ENCODE measurements around the gene SLC9A4. TPM values are rescaled to one million over a fixed set of nuclear protein-coding genes. Genes with fewer than 3 reads are reported as not detected.

Gene SLC9A4
- total RNA-seq, 1 donor = not detected

- Histone ChIP-seq H3K4me3 (ENCODE audit: insufficient read depth, low read length) (no peak overlapping the region), H3K79me2 (ENCODE audit: insufficient read depth, low read length) (no peaks in the 10 kb centered on the region), H3K36me3 (ENCODE audit: insufficient read depth, low read length) (no peaks in the 10 kb centered on the region), H2AFZ (ENCODE audit: low read length) (no peak overlapping the region), H3K27ac (ENCODE audit: low read depth, low read length) (no peak overlapping the region), H4K20me1 (ENCODE audit: insufficient read depth, low read length) (no peaks in the 10 kb centered on the region), H3K9me3 (ENCODE audit: low read depth, low read length) (no peaks in the 10 kb centered on the region), H3K4me2 (ENCODE audit: insufficient read depth, low read length) (no peak overlapping the region), H3K27me3 (ENCODE audit: insufficient read depth, low read length) (no peaks in the 10 kb centered on the region), H3K4me1 (ENCODE audit: insufficient read depth, low read length) (no peaks in the 10 kb centered on the region)
- DNase-seq (ENCODE audit: insufficient read length, low spot score, missing footprints) = no peak
- peak; percentile 76 for TF ChIP-seq CTCF (IDR thresholded peaks at IDR 0.05; ENCODE audit: extremely low read depth, low read depth, low read length)
Measured at GRCh38 chr2:102442967-102443828, 29.8 kb upstream of the SLC9A4 start.

- Histone ChIP-seq H3K9me3 (ENCODE audit: low read depth, low read length) (no peaks in the 10 kb centered on the region), H3K79me2 (ENCODE audit: insufficient read depth, low read length) (no peaks in the 10 kb centered on the region), H3K4me3 (ENCODE audit: insufficient read depth, low read length) (no peak overlapping the region), H3K27ac (ENCODE audit: low read depth, low read length) (no peak overlapping the region), H3K4me2 (ENCODE audit: insufficient read depth, low read length) (no peak overlapping the region), H2AFZ (ENCODE audit: low read length) (no peak overlapping the region), H4K20me1 (ENCODE audit: insufficient read depth, low read length) (no peaks in the 10 kb centered on the region), H3K36me3 (ENCODE audit: insufficient read depth, low read length) (no peaks in the 10 kb centered on the region), H3K27me3 (ENCODE audit: insufficient read depth, low read length) (no peaks in the 10 kb centered on the region), H3K4me1 (ENCODE audit: insufficient read depth, low read length) (no peaks in the 10 kb centered on the region)
- no peak for TF ChIP-seq CTCF (IDR thresholded peaks at IDR 0.05; ENCODE audit: extremely low read depth, low read depth, low read length)
- DNase-seq (ENCODE audit: insufficient read length, low spot score, missing footprints) = no peak
Measured at GRCh38 chr2:102444233-102444632, 28.8 kb upstream of the SLC9A4 start.

GRCh38 chr2:102446936-102447335, 26.1 kb upstream of the SLC9A4 start:
- no peaks in the 10 kb centered on the region for H3K79me2 ChIP-seq (ENCODE audit: insufficient read depth, low read length)
- peaks cover 3% of the 10 kb centered on the region for H3K27me3 ChIP-seq (ENCODE audit: insufficient read depth, low read length)
- no peak for TF ChIP-seq CTCF (IDR thresholded peaks at IDR 0.05; ENCODE audit: extremely low read depth, low read depth, low read length)
- no peaks in the 10 kb centered on the region for H3K36me3 ChIP-seq (ENCODE audit: insufficient read depth, low read length)
- no peaks in the 10 kb centered on the region for H3K9me3 ChIP-seq (ENCODE audit: low read depth, low read length)
- no peak overlapping the region for H2AFZ ChIP-seq (ENCODE audit: low read length)
- no peaks in the 10 kb centered on the region for H4K20me1 ChIP-seq (ENCODE audit: insufficient read depth, low read length)
- no peak overlapping the region for H3K4me2 ChIP-seq (ENCODE audit: insufficient read depth, low read length)
- no peak overlapping the region for H3K4me3 ChIP-seq (ENCODE audit: insufficient read depth, low read length)
- no peak overlapping the region for H3K27ac ChIP-seq (ENCODE audit: low read depth, low read length)
- DNase-seq (ENCODE audit: insufficient read length, low spot score, missing footprints) = no peak
- no peaks in the 10 kb centered on the region for H3K4me1 ChIP-seq (ENCODE audit: insufficient read depth, low read length)

- Histone ChIP-seq H3K4me3 (ENCODE audit: insufficient read depth, low read length) (no peak overlapping the region), H3K27me3 (ENCODE audit: insufficient read depth, low read length) (peaks cover 4% of the 10 kb centered on the region), H3K79me2 (ENCODE audit: insufficient read depth, low read length) (no peaks in the 10 kb centered on the region), H3K27ac (ENCODE audit: low read depth, low read length) (no peak overlapping the region), H2AFZ (ENCODE audit: low read length) (no peak overlapping the region), H4K20me1 (ENCODE audit: insufficient read depth, low read length) (no peaks in the 10 kb centered on the region), H3K9me3 (ENCODE audit: low read depth, low read length) (no peaks in the 10 kb centered on the region), H3K4me2 (ENCODE audit: insufficient read depth, low read length) (no peak overlapping the region), H3K4me1 (ENCODE audit: insufficient read depth, low read length) (no peaks in the 10 kb centered on the region), H3K36me3 (ENCODE audit: insufficient read depth, low read length) (no peaks in the 10 kb centered on the region)
- peak; percentile 68 for DNase-seq (ENCODE audit: insufficient read length, low spot score, missing footprints)
- TF ChIP-seq CTCF (IDR thresholded peaks at IDR 0.05; ENCODE audit: extremely low read depth, low read depth, low read length) = peak; percentile 73
Measured at GRCh38 chr2:102449370-102449974, 23.6 kb upstream of the SLC9A4 start.

Data from osteoblast (primary cell).